HG03097 (cell line): ENCODE results near the gene TRAPPC2L.

ENCODE experiments used
- ATAC-seq: cut with Tn5 transposase; IDR thresholded peaks from one replicate; pipeline ENCODE4 v1.9.1; 2021; ENCODE audit not compliant: unreplicated experiment, low FRiP score

The TRAPPC2L gene

DNA sequence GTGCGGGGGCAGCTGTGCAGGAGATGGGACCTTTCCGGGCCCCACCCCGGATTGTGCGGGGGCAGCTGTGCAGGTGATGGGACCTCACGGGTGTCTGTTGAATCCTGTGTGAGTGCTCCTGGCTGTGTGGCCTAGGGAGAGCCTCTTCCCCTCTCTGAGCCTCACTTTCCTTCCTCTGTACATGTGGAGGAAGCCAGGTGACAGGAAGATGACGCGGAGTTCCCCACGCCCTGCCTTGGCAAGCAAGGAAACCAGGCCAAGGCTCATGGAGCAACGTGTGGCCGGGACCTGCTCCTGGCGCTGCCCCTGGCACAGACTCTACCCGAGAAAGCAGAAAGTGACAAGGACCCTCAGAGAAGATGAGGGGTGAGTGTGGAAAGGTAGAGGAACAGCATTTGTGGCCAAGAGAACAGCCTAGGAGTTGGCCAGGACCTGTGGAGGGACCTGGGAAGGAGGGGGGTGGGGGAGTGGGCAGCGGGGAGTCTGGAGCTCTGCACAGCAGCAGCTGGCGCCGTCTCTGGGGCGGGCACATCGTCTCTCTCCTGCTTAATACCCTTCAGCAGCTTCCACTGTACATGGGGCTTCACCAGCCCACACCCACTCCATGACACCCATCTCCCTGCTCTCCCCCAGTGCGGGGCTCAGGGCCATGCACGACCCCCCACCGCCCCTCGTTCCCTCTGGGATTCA lies 47.9 kb downstream of the TRAPPC2L start:
- ATAC-seq, result no peak

DNA sequence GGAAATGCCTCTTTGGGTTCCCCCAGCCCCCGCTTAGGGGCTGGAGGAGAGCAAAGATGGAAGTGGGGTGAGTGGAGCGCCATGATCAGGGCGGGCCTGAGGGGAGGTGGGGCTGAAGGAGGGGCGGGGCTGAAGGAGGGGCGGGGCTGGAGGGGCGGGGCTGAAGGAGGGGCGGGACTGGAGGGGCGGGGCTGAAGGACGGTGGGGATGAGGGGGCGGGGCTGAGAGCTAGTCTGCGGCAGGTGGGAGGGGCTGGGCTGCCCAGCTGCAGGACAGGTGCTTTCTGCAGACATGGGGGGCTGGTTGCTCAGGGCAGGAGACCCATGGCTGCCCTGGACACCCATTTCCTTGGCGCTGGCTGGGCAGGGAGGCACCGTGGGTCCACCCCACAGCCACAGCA lies 48.6 kb downstream of the TRAPPC2L start:
- ATAC-seq, result no peak

DNA sequence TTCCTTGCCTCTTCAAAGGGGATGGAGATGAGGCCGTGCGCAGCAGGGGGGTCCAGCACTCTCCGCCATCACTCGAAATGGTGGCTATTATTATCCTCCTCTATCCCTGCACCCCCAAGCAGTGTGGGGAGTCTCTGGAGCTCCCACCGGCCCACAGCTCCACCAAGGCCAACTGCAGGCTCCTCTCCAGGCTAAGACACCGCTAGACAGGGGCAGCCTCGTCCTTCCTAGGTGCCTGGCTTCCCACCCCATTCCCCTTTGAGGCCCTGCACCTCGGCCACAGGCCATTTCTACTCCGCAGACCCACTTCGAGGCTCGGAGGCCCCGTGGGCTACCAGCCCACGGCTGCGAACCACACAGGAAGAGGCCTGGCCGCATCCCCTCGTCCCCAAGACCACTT lies 49.1 kb downstream of the TRAPPC2L start:
- no peak for ATAC-seq

DNA sequence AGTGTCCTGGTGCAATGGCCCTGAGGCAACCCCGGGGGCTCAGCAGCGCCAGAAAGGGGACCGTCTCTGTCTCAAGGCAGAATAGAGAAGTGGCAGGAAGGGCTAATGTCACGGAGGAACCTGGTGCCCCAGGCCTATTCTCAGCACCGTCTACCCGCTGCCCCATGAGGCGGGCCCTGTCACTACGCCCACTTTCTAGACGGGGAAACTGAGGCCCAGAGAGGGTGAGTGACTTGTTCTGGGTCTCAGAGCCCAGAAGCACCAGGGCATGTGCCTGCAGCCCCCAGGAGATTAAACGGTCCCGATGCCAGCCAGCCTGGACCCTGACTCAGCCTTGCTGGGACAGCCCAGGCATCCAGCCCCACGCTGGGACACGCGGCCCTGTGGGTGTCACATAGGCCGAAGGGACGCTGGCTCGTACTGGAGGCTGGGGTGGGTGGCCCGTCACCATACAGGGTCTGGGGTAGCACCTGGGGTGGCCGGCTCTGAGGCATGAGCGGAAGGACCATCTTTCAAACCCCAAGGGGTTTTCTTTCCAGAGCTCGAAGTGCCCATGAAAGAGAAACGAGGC lies 49.7 kb downstream of the TRAPPC2L start:
- no peak for ATAC-seq

DNA sequence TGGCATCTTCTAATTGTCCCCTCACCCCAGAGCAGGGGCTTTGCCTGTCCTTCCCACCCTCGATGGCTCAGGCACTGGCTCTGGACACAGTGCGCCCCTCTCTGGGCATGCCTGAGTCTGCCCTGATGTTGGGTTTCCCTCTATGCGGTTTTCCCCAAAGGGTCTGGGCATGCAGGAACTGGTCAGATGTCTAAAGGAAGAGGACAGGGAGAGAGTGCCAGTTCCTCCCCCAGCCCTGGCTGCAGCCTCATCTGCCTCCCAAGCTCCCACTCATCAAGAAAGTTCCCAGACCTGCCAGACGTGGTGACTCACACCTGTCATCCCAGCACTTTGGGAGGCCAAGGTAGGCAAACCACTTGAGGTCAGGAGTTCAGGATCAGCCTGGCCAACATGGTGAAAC lies 50.8 kb downstream of the TRAPPC2L start:
- ATAC-seq, result no peak

DNA sequence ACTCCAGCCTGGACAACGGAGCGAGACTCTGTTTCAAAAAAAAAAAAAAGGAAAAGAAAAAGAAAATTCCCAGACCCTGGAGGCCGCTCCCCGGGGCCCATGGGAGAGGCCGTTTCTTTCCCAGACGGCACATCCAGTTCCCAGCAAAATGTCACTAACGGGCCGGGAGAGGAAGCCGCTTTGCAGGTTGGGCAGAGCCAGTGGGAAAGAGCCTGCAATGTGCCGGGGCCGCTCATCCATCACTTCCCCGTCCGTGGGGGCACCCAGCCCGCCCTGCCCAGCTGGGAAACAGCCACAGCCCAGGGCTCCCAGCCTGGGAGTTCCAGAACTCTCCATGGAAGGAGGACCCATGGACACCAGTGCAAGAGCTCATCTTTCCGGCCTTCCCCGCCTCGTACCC lies 51.4 kb downstream of the TRAPPC2L start:
- no peak for ATAC-seq

DNA sequence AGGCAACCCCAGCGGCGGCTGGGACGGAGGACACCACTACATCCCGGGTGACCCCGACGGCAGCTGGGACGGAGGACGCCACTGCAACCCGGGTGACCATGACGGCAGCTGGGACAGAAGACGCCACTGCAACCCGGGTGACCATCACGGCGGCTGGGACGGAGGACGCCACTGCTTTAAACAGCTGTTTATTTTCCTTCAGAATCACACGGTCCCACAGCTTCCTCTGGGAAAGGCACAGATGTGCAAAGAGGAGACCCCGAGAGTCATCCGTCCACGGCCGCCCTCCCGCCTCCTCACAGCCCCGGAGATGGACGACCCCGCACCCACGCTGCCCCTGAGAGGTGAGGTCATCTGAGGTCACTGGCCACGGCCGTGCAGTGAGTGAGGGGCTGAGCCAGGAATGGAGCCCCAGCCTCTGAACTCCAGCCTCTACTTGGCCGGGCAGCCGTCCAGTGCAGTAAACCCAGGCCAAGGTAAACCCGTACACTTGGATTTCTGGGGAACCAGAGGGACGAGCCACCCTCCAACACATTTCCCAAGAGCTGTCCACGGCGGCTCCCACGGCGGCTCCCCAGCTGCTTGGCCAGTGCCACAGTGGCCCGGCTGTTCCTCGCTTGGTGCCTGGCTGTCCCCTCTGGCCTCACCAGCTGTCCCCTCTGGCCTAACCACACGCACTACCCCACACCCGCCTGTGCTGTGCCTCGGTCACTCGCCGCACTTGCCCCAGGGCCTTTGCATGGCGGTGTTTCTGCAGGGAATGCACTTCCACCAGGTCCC lies 52.7 kb downstream of the TRAPPC2L start:
- ATAC-seq, result no peak

DNA sequence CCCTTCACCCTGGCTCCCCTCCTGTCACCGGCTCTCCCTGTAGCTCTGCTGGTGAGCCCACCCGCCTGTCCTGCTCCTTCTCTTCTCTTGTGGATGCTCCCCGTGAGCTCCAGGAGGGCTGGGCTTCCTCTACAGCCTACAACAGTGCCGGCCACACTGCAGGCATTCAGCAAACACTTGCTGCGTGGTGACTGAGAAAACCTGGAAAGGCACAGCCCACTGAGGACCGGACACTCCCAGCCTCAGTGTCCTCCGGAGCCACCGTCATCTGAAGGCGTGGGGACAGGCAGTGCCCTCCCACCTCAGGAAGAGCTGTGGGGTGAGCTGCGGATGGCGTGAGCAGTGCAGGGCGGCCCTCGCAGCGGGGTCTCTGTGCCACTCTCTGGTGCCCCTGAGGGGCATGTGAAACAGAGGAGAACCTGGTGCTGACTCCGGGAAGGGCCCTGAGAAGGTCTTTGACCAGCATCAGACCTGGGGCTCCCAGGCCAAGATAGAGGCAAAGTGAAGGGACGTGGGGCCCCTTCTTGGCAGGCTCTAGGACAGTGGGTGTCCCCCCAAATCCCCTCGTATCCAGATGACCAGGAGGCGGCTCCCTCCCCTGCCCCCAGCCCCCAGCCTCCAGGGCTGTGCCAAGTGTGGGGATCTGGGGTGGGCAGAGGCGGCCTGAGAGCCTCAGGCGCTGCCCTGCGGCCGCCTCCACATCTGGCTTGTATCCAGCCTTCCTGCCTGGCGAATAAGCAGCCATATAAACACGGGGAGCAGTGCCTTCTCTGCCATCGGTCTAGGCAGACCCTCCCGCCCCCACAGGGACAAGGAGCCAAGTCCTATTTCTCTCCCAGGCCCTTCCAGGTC lies 53.6 kb downstream of the TRAPPC2L start:
- no peak for ATAC-seq

DNA sequence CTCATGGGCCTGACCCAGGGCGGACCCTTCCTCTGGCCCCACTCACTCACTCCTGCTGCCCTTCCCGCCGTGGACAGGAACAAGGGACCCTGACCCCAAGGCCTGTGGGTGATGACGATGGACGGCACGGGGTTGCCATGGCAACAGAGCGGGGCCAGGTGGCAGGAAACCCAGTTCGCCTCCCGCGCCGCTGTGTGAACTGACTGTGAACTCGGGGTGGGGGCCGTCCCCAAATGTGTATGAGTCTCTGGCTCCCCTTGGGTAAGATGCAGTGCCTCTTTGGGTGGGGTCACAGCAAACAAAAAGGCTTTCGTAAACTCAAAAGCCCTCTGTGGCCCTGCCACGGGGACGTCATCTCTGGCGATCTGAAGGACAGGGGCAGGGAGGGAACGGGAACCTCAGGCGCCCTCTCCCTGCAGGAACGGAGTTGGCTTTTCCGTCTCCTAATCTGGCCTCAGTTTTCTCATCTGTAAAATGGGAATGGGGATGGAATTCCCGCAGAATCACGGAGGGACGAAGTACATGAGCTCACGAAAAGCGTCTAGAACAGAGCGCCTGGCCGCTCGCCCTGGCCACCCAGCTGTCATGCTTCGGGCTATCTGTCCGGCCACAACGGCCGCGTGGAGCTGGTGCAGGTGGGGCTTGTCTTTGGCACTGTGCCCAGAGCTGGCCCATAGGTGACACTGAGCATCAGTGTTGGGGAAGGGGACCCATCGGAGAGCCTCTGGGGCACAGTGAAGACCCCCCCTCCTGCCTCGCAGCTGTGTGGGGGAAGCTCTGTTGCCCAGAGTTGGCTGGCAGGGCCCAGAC lies 54.4 kb downstream of the TRAPPC2L start:
- ATAC-seq, result no peak

DNA sequence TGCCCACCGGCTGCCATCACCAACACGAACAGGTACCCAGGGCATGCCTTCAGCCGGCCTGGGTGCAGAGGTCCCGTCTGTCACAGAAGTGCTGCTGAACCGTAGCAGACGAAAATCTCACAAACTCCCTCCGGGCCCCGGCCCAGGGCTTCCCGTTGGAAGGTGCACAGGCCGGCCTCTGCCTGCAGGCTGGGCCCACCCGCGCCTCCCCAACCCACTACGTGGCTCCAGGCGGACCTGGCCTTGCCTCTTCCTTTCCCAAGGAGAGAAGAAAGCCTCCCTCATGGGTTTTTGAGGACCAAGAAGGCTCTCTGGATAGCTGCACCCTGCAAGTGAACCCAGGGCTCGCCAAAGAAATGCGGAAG lies 55.0 kb downstream of the TRAPPC2L start:
- no peak for ATAC-seq
